Tibial artery (tissue), 4 donors: ENCODE data around the gene ZNF124.

Experiments
- DNase-seq, 2 donors: peaks; one replicate each; pipeline ENCODE4 v3.0.0-alpha.2; 2019
- H3K27ac ChIP-seq, 2 donors: fragments of 200-600 bp; sonication (generic) in 1 of 2; 1 replicate in 1 of 2; 2 replicates in 1 of 2; pipeline ENCODE4 v1.5.1; 2018 to 2019; ENCODE audit warnings: mild to moderate bottlenecking in 1 of 2
- H3K27me3 ChIP-seq, 2 donors: fragments of 200-600 bp; sonication (generic) in 1 of 2; one replicate each; pipeline versions ENCODE4 v1.5.1 to v1.6.0; 2016 to 2019
- H3K36me3 ChIP-seq, 3 donors: fragments of 200-600 bp; sonication (generic) in 2 of 3; one replicate each; pipeline ENCODE4 v1.5.1; 2016 to 2019; ENCODE audit warnings: mild to moderate bottlenecking in 2 of 3
- H3K4me1 ChIP-seq, 4 donors: fragments of 200-600 bp; sonication (generic) in 2 of 4; 1 replicate in 3 of 4; 2 replicates in 1 of 4; pipeline ENCODE4 v1.5.1; 2016 to 2019
- H3K4me3 ChIP-seq, 2 donors: fragments of 200-600 bp; sonication (generic) in 1 of 2; 1 replicate in 1 of 2; 2 replicates in 1 of 2; pipeline ENCODE4 v1.5.1; 2018 to 2019; ENCODE audit warnings: mild to moderate bottlenecking in 2 of 2
- H3K9me3 ChIP-seq, 3 donors: fragments of 200-600 bp; sonication (generic) in 1 of 3; one replicate each; pipeline ENCODE4 v1.5.1; 2016 to 2019
- CTCF ChIP-seq, 2 experiments: fragments of 200-600 bp in 1 of 2; fragments of 450-650 bp in 1 of 2; IDR thresholded peaks; one replicate each; pipeline ENCODE4 v1.5.1; 2017 to 2019; ENCODE audit warnings: antibody characterized with exemption in 2 of 2, mild to moderate bottlenecking in 1 of 2, moderate library complexity in 1 of 2
- intact Hi-C: fragments of 100-400 bp; cut with DNase I; formaldehyde crosslinking; loops from one replicate; pipeline ENCODE4 v1.15.0; 2023; ENCODE audit warnings: low total_unique reads

The ZNF124 gene

GRCh38 chr1:247211339-247211738, 39.5 kb upstream of the ZNF124 start:
- no peak for DNase-seq
- H3K9me3 ChIP-seq: no peaks in the 10 kb centered on the region

GRCh38 chr1:247210376-247211117, 38.7 kb upstream of the ZNF124 start:
- no peaks in the 10 kb centered on the region for H3K27me3 ChIP-seq
- peak overlapping the region; percentile 99 for H3K4me3 ChIP-seq
- peaks cover 0 to 42% (median 12%) of the 10 kb centered on the region in 4 donors for H3K4me1 ChIP-seq
- TF ChIP-seq CTCF (IDR thresholded peaks at IDR 0.05): no peak
- intact Hi-C loops: no loop called here
- peak; percentile 98 to 99 for DNase-seq
- no peaks in the 10 kb centered on the region for H3K9me3 ChIP-seq
- peak overlapping the region; percentile 86 to 93 for H3K27ac ChIP-seq
- H3K36me3 ChIP-seq: no peaks in the 10 kb centered on the region

More at GRCh38 chr1:247211339-247211738, 39.5 kb upstream of the ZNF124 start:
- TF ChIP-seq CTCF (IDR thresholded peaks at IDR 0.05): no peak
- Histone ChIP-seq H3K4me3 (peak overlapping the region in 1 of 2 donors; percentile 99), H3K4me1 (peaks cover 0 to 42% (median 12%) of the 10 kb centered on the region in 4 donors), H3K27me3 (no peaks in the 10 kb centered on the region), H3K36me3 (no peaks in the 10 kb centered on the region), H3K27ac (peak overlapping the region; percentile 86 to 93)
- intact Hi-C loops: no loop called here

GRCh38 chr1:247210062-247210375, 38.2 kb upstream of the ZNF124 start:
- H3K36me3 ChIP-seq: no peaks in the 10 kb centered on the region
- no peak for TF ChIP-seq CTCF (IDR thresholded peaks at IDR 0.05)
- H3K4me1 ChIP-seq: peaks cover 0 to 42% (median 12%) of the 10 kb centered on the region in 4 donors
- intact Hi-C loops: no loop called here
- DNase-seq: no peak
- H3K27me3 ChIP-seq: no peaks in the 10 kb centered on the region
- peak overlapping the region; percentile 86 to 93 for H3K27ac ChIP-seq
- H3K4me3 ChIP-seq: peak overlapping the region; percentile 99
- H3K9me3 ChIP-seq: no peaks in the 10 kb centered on the region

- Histone ChIP-seq H3K36me3 (no peaks in the 10 kb centered on the region), H3K4me1 (peaks cover 0 to 42% (median 12%) of the 10 kb centered on the region in 4 donors), H3K9me3 (no peaks in the 10 kb centered on the region), H3K27me3 (no peaks in the 10 kb centered on the region), H3K4me3 (peak overlapping the region; percentile 99), H3K27ac (no peak overlapping the region)
- TF ChIP-seq CTCF (IDR thresholded peaks at IDR 0.05): no peak
- DNase-seq: no peak
- intact Hi-C loops: loop anchor here (10.0 kb wide), 2 partner anchors 85 to 275 kb away; partner anchors contain the start of gene AHCTF1
Measured at GRCh38 chr1:247209396-247209795, 37.6 kb upstream of the ZNF124 start.

- intact Hi-C loops: loop anchor here (10.0 kb wide), 2 partner anchors 79 to 269 kb away; partner anchors contain the start of gene AHCTF1
- peaks cover 0 to 16% (median 7%) of the 10 kb centered on the region in 4 donors for H3K4me1 ChIP-seq
- no peak overlapping the region for H3K4me3 ChIP-seq
- TF ChIP-seq CTCF (IDR thresholded peaks at IDR 0.05): no peak
- DNase-seq: no peak
- peaks cover 0 to 18% (median 11%) of the 10 kb centered on the region in 3 donors for H3K36me3 ChIP-seq
- no peak overlapping the region for H3K27ac ChIP-seq
- H3K9me3 ChIP-seq: no peaks in the 10 kb centered on the region
- no peaks in the 10 kb centered on the region for H3K27me3 ChIP-seq
Measured at GRCh38 chr1:247204177-247204647, 32.4 kb upstream of the ZNF124 start.
